ENCODE data around the gene CDKAL1.
"Not testable (repeated sequence)": the region's sequence is repeated elsewhere in the genome, so short reads cannot be mapped to it uniquely, and the experiment has no call there.

Gene CDKAL1

GRCh38 chr6:21240709-21241108, 706.5 kb downstream of the CDKAL1 start:
- no peak for DNase-seq

GRCh38 chr6:21241231-21242130, 707.2 kb downstream of the CDKAL1 start:
- DNase-seq, result no peak

- no peak for DNase-seq
Observed at GRCh38 chr6:21244897-21245470, 710.7 kb downstream of the CDKAL1 start.

GRCh38 chr6:21245488-21245887, 711.2 kb downstream of the CDKAL1 start:
- no peak for DNase-seq

GRCh38 chr6:21246075-21246474, 711.8 kb downstream of the CDKAL1 start:
- DNase-seq, result no peak

GRCh38 chr6:21254460-21254859, 720.2 kb downstream of the CDKAL1 start:
- not testable (repeated sequence) for DNase-seq

- no peak for DNase-seq
Observed at GRCh38 chr6:21256197-21256596, 721.9 kb downstream of the CDKAL1 start.

GRCh38 chr6:21257125-21257524, 722.9 kb downstream of the CDKAL1 start:
- no peak for DNase-seq

- DNase-seq, result no peak
Observed at GRCh38 chr6:21258665-21259064, 724.4 kb downstream of the CDKAL1 start.

- no peak for DNase-seq
Observed at GRCh38 chr6:21259660-21260059, 725.4 kb downstream of the CDKAL1 start.

- DNase-seq, result no peak
Observed at GRCh38 chr6:21262504-21262903, 728.2 kb downstream of the CDKAL1 start.

GRCh38 chr6:21263531-21264287, 729.5 kb downstream of the CDKAL1 start:
- DNase-seq, result peak; percentile 37

- peak; percentile 37 for DNase-seq
Observed at GRCh38 chr6:21264288-21265033, 730.2 kb downstream of the CDKAL1 start.

GRCh38 chr6:21265034-21265729, 730.9 kb downstream of the CDKAL1 start:
- DNase-seq, result no peak

GRCh38 chr6:21265730-21266044, 731.4 kb downstream of the CDKAL1 start:
- DNase-seq, result no peak

GRCh38 chr6:21270636-21271201, 736.5 kb downstream of the CDKAL1 start:
- no peak for DNase-seq

- DNase-seq, result no peak
Observed at GRCh38 chr6:21271428-21272155, 737.3 kb downstream of the CDKAL1 start.

- DNase-seq, result no peak
Observed at GRCh38 chr6:21273451-21273850, 739.2 kb downstream of the CDKAL1 start.

- DNase-seq, result no peak
Observed at GRCh38 chr6:21274851-21275250, 740.6 kb downstream of the CDKAL1 start.

- no peak for DNase-seq
Observed at GRCh38 chr6:21277601-21278374, 743.5 kb downstream of the CDKAL1 start.

- DNase-seq, result no peak
Observed at GRCh38 chr6:21278375-21278745, 744.1 kb downstream of the CDKAL1 start.
